HG03354 (cell line): Measurements from ENCODE around the gene GCSH.

Experiments used
- ATAC-seq: cut with Tn5 transposase; IDR thresholded peaks from one replicate; pipeline ENCODE4 v1.9.1; 2021; ENCODE audit warnings: mild to moderate bottlenecking; ENCODE audit not compliant: unreplicated experiment, poor library complexity, severe bottlenecking

The GCSH gene

DNA sequence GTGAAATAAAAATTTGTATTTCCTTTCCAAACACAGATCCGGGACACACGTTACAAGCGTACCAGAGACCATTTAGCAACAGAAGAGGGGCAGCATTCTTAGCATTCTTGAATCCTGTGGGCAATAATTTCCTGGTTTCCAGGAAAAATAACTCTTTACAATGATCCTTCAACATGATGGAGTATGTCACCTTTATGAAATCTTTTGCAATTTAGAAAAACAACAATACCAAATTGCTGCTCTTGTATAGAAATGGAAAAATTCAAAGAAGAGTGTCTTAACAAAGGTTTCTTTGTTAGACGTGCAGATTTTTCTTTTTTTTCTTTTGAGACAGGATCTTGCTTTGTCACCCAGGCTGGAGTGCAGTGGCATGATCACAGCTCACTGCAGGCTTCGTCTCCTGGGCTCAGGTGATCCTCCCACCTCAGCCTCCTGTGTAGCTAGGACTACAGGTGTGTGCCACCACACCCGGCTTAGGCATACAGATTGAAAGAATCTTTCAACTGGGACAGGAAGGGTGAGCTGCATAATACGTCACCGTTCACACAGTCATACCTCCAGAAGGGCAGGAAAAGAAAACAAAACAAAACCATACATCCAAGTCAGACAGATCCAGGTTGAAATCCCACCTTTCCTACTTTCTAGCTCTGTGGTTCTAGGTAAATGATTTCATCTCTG is 10.8 kb upstream of the GCSH start:
- no peak for ATAC-seq

DNA sequence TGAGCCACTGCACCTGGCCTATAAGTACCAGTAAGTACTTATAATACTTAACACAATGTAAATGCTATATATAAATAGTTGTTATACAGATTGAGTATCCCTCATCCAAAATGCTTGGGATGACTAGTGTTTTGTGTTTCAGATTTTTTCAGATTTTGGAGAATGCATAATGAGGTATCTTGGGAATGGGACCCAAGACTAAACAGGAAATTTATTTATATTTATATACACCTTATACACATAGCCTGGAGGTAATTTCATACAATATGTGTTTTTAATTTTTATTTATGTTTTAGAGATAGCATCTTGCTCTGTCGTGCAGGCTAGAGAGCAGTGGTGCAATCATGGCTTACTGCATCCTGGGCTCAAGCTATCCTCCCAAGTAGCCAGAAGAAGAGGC is 9.8 kb upstream of the GCSH start:
- no peak for ATAC-seq

GRCh38 chr16:81101702-81102101 is 5.5 kb upstream of the GCSH start:
- no peak for ATAC-seq

DNA sequence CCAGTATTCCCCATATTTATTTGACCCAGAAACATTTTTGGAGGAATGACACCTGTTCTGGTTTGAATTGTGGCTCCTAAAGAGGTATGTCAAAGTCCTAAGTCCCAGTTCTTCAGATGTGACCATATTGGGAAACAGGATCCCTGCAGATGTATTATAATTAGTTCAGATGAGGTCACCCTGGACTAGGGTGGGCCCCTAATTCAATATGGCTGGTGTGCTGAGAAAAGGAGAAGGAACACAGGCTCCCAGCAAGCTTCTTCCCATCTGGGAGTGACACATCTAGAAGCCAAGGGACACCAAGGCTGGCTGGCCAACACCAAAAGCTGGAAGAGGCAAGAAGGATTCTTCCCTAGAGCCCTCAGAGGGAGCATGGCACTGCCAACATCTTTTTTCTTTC is 3.8 kb upstream of the GCSH start:
- no peak for ATAC-seq

GRCh38 chr16:81097230-81097629 is 1.0 kb upstream of the GCSH start:
- ATAC-seq = no peak

DNA sequence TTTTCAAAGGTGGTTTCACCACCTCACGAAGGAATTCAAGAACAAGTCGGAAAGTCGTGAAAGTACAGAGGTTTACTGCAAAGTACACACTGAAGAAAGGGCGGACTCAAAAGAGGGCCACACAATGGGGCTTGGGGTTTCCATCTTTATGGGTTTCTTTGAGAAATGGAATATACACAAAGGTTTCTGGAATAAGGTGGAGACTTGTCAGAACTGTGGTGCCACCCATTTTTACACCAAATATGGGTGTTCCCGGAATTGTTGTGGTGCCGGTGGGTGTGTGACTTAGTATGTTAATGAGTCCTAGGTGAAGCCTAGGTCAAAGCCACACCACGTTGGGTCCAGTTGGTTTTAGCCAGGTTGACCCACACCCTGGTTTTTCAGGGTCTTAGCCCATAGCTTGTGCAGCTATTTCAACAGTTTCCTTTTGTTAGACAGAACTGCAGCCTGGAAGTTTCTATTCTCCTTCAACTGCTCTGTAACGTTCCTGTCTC is 567 bp upstream of the GCSH start:
- ATAC-seq = no peak

GRCh38 chr16:81095653-81095952 is 592 bp downstream of the GCSH start:
- ATAC-seq = peak; percentile 12

- no peak for ATAC-seq
These were observed 1.4 kb downstream of the GCSH start for GRCh38 chr16:81094771-81095251.

GRCh38 chr16:81088836-81089235 is 7.4 kb downstream of the GCSH start:
- no peak for ATAC-seq

DNA sequence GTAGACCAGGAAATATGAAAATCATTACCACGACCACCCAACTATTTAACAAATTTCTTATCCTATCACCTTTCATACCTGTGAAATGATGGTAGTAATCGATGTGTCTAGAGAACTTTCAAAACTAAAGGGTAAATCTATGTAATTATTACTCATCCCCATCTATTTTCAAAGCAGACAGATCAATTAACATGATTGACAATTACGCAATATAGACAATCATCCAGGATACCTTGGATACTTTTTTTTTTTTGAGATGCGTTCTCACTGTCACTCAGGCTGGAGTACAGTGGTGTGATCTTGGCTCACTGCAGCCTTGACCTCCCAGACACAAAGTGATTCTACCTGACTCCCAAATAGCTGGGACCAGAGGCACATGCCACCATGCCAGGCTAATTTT is 15.2 kb downstream of the GCSH start:
- no peak for ATAC-seq

- no peak for ATAC-seq
These were observed 16.0 kb downstream of the GCSH start for GRCh38 chr16:81080233-81080632.

- ATAC-seq = peak; percentile 96
These were observed 18.9 kb downstream of the GCSH start, which contains the start of gene C16orf46 for GRCh38 chr16:81077076-81077940. C16orf46 (minus strand) TSS chr16:81077238; CDS start chr16:81063955, 13,283 bp downstream.

DNA sequence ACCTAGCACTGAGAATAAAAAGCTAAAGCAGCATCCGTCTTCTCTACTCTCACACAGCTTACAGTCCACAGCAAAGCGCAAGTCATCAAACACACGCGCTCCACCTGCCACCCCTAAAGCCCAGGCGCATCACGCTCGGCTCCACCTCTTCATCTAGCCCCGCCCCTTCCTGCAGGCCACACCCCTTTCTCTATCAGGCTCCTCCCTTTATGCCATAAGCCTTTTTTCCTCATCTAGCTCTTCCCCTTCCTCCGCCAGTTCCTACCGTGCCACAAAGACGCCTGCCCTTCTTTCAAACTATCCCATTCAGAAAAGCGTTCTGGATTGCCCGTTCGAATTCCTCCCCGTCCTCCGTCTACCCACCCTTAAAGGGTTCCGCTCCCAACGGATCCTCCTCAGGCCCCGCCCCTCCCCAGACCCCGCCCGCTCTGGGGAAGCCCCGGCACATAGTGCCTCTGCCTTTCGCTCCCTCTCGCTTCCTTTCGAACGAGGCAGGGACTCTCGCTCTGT is 19.6 kb downstream of the GCSH start:
- ATAC-seq = peak; percentile 84

DNA sequence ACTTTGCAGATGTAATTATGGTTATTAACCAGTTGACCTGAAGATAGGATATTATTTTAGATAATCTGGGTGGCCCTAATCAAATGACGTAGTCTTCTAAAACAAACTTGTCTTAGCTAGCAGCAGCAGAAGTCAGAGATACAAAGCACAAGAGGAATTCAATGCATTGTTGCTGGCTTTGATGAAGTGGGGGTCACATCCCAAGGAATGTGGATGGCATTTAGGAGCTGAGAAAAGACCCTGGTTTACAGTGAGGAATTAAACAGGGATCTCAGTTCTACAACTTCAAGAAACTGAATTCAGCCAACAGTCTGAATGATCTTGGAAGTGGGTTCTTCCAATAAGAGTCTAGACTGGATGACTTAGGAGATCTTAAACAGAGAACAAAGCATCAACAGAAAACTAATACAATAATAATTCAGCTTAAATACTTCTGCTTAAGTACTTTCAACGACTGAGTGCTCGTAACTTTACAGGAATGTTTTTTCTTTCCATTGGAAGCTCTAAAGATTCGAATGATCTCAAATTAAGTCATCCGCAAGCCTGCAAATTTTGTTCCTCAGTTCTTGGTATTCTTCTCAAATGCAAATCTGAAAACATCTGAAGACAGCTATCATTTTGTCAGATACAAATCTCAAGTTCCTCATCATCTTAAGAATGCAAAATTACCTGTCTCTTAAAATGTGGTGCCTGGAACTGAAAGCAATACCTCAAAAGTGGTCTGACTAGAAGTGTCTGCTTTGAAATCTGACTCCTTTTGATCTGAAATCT is 22.4 kb downstream of the GCSH start:
- no peak for ATAC-seq

DNA sequence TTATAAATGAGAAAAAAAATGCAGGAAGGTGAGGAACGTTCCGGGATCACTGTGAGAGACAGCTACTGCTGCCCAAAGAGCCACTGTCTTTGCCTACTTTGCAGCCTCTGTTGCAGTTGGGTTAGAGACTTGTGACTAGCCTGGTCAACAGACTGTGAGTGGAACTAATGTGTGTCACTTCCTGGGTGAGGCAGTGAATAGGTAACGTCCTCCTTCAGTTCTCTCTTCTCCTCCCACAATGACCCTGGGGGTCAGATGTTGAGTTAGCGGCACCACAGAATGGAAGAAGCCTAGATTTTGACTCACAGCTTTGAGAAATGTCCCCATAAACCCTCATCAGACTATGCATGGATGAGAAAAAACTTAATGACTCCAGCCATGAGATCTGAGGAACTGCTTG is 24.4 kb downstream of the GCSH start:
- ATAC-seq = no peak

- ATAC-seq = no peak
These were observed 25.2 kb downstream of the GCSH start for GRCh38 chr16:81070979-81071378.

GRCh38 chr16:81069063-81069462 is 27.1 kb downstream of the GCSH start:
- no peak for ATAC-seq

DNA sequence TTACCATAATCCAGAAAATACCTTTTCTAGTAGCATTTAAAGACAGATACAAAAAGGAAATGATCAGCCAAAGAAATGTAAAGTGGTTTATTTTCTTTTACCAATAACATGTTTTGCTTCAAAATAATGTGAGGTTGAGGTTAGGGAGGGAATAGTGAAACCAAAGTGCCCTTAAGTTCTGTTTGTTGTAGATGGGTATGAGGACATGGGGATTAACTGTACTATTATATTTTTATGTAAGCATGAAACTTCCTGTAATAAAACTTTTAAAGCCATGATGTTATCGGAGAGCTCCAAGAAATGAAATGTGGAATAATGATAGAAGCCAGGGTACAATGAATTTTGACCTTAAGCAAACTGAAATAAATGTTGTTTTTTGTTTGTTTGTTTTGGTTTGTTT is 29.0 kb downstream of the GCSH start:
- ATAC-seq = no peak

DNA sequence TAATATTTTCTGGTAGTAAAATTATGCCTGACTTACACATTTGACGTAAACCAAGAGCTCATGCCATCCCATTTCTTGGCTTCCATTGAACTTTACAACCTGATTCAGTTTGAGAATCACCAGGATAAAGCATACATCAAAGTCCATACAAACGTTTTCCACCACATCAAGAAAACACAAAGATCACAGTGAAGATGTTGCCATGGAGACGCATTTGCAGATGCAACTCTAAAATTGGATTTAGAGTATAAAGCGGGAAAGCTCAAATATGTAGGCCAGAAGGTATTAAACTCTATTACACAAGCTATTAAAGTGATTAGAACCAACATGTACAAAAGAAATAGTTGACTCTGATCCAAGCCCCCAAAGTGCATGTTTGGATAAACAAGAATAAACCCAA is 29.5 kb downstream of the GCSH start:
- ATAC-seq = no peak
